Mucosa of rectum (tissue), 2 donors: ENCODE results near the gene ITPR2.

Experiments
- H3K27ac ChIP-seq, 2 donors: one replicate each; pipeline ENCODE4 v1.7.0; 2013; ENCODE audit warnings: inconsistent platforms in 2 of 2, low read depth in 2 of 2, low read length in 2 of 2
- H3K27me3 ChIP-seq, 2 donors: one replicate each; pipeline ENCODE4 v1.7.0; 2013; ENCODE audit warnings: low read length in 2 of 2; ENCODE audit not compliant: control insufficient read depth in 2 of 2, insufficient read depth in 2 of 2
- H3K36me3 ChIP-seq, 2 donors: one replicate each; pipeline ENCODE4 v1.7.0; 2013; ENCODE audit warnings: low read length in 2 of 2; ENCODE audit not compliant: control insufficient read depth in 2 of 2, insufficient read depth in 2 of 2
- H3K4me1 ChIP-seq, 2 donors: one replicate each; pipeline ENCODE4 v1.7.0; 2013; ENCODE audit warnings: low read length in 2 of 2, mild to moderate bottlenecking in 1 of 2; ENCODE audit not compliant: control insufficient read depth in 2 of 2, insufficient read depth in 2 of 2
- H3K4me3 ChIP-seq, 2 donors: one replicate each; pipeline ENCODE4 v1.7.0; 2013; ENCODE audit warnings: low read length in 2 of 2
- H3K9ac ChIP-seq, 2 donors: one replicate each; pipeline ENCODE4 v1.7.0; 2013; ENCODE audit warnings: low read length in 2 of 2, low read depth in 1 of 2, mild to moderate bottlenecking in 1 of 2
- H3K9me3 ChIP-seq, 2 donors: one replicate each; pipeline ENCODE4 v1.7.0; 2013; ENCODE audit warnings: low read length in 2 of 2; ENCODE audit not compliant: control insufficient read depth in 2 of 2
- donor health status: healthy.
- donor health status: Normal muscosa, but diverticular disease.

ITPR2 gene

GRCh38 chr12:26467351-26467750 is 365.6 kb downstream of the ITPR2 start:
- Histone ChIP-seq H3K9me3 (no peaks in the 10 kb centered on the region), H3K27me3 (no peaks in the 10 kb centered on the region), H3K36me3 (no peaks in the 10 kb centered on the region), H3K4me3 (no peak overlapping the region), H3K9ac (no peak overlapping the region), H3K4me1 (no peaks in the 10 kb centered on the region), H3K27ac (no peak overlapping the region)

DNA sequence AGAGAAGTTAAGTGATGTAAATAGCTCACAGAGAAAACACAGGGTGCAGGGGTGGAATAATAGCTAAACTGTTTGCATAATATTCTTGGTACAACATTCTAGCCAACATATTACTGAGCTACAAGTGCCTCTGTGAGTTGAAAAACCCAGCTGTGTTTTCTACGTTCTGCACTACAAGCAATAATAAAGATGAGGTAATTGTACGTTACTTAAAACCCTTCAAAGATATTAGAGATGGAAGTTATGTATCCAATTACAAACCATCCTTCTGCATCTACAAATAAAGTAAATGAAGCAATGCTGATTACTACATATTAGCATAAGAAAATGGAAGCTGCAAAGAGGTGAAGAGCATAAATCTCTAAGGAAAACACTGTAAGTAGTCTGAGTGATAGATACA is 366.3 kb downstream of the ITPR2 start:
- Histone ChIP-seq H3K9ac (no peak overlapping the region), H3K36me3 (no peaks in the 10 kb centered on the region), H3K4me3 (no peak overlapping the region), H3K9me3 (no peaks in the 10 kb centered on the region), H3K4me1 (no peaks in the 10 kb centered on the region), H3K27ac (no peak overlapping the region), H3K27me3 (no peaks in the 10 kb centered on the region)

DNA sequence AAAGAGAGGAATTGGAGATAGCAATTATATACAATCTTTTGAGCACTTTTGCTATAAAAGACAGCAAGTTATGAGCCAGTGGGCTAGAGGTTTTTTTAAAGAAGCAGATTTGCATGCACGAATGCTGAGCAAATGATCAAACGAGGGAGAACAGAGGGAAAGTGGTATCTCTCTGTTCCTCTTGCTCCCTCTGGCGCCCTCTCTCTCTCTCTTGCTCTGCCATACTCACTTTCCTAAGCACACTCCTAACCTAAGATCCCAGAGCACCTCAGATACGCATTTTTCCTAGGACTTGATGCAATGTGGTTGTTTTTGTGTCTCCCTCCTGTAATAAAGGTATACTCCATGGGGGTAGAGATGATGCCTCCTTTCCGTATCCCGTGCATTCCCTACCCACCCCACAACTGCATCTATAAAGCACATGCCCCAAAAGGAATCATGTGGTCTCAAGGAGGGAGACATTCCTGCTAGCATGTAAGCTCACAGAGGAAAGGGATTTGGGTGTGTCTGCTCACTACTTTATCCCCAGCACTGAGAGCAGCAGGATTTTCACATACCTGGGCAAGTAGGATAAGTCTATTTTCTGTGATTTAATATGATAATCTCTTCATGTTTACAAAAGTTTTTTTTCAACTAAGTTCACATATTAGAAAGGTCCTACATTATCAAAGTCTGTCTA is 367.4 kb downstream of the ITPR2 start:
- Histone ChIP-seq H3K4me3 (no peak overlapping the region), H3K27me3 (no peaks in the 10 kb centered on the region), H3K36me3 (no peaks in the 10 kb centered on the region), H3K4me1 (no peaks in the 10 kb centered on the region), H3K27ac (no peak overlapping the region), H3K9me3 (no peaks in the 10 kb centered on the region), H3K9ac (no peak overlapping the region)

DNA sequence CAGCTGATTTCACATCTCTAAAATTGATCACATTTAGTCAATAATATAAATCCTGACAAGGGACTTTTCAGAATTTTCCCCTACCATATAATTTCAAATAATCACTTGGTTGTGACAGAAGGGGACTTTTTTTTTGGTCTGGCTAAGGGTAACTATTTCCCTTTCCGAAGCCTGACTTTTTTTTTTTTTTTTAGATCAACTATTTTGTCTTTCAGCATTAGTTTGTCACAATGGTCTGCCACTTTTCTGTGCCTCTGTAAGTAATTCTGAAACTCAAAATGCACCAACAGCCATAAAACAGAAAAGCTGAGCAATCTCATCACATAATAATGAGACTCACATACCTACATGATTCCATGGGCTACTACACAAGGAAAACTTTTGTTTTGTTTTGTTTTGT is 371.2 kb downstream of the ITPR2 start:
- Histone ChIP-seq H3K27ac (no peak overlapping the region), H3K4me1 (no peaks in the 10 kb centered on the region), H3K4me3 (no peak overlapping the region), H3K27me3 (no peaks in the 10 kb centered on the region), H3K9ac (no peak overlapping the region), H3K36me3 (peaks cover 7% of the 10 kb centered on the region in 2 donors), H3K9me3 (no peaks in the 10 kb centered on the region)

DNA sequence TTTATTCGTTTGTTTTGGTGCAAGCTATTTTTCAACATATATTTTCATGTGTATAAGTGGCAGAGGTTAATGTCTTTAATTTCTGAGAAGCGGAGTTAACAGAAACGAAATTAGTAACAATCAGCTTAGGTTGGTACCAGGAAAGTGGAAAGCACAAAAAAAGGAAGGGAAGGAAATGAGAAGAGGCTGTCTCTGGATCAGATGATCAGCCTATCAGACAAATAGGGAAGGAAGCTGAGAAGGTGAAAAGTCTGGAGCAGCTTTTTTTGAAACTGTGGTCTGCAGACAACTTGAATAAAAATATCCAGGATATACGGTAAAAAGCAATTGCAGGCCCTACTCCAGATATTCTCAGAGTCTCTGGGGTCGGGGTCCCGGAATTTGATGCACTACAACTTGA is 372.6 kb downstream of the ITPR2 start:
- no peak overlapping the region for H3K4me3 ChIP-seq
- H3K9ac ChIP-seq = no peak overlapping the region
- no peaks in the 10 kb centered on the region for H3K4me1 ChIP-seq
- H3K27ac ChIP-seq = no peak overlapping the region
- no peaks in the 10 kb centered on the region for H3K9me3 ChIP-seq
- H3K36me3 ChIP-seq = peaks cover 7% of the 10 kb centered on the region in 2 donors
- H3K27me3 ChIP-seq = no peaks in the 10 kb centered on the region

- Histone ChIP-seq H3K27me3 (no peaks in the 10 kb centered on the region), H3K4me3 (no peak overlapping the region), H3K27ac (no peak overlapping the region), H3K9ac (no peak overlapping the region), H3K4me1 (no peaks in the 10 kb centered on the region), H3K36me3 (peaks cover 7% of the 10 kb centered on the region in 2 donors), H3K9me3 (no peaks in the 10 kb centered on the region)
Measured at GRCh38 chr12:26455936-26456574, 376.9 kb downstream of the ITPR2 start.

DNA sequence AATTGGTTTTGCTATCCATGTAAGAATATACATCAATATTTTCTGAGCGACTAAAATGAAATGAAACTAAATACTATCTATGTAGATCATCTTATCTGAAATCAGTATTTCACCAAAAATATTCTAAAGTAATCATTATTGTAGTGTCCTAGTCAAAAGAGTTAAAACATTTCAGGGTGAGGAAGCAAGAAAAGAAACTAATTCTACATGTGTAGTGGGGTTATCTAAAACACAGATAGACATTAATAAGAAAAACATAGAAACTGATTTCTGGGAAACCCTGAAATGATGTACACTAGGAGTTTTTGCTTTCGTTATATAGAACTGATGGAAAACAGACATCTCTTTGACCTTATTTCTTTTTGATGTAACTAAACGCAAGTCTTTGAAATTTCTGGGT is 379.7 kb downstream of the ITPR2 start:
- H3K4me1 ChIP-seq = no peaks in the 10 kb centered on the region
- H3K27me3 ChIP-seq = no peaks in the 10 kb centered on the region
- no peak overlapping the region for H3K9ac ChIP-seq
- H3K9me3 ChIP-seq = no peaks in the 10 kb centered on the region
- no peak overlapping the region for H3K27ac ChIP-seq
- no peak overlapping the region for H3K4me3 ChIP-seq
- peaks cover 3 to 7% of the 10 kb centered on the region in 2 donors for H3K36me3 ChIP-seq

- Histone ChIP-seq H3K9ac (no peak overlapping the region), H3K4me1 (no peaks in the 10 kb centered on the region), H3K4me3 (no peak overlapping the region), H3K36me3 (peaks cover 1 to 4% of the 10 kb centered on the region in 2 donors), H3K9me3 (no peaks in the 10 kb centered on the region), H3K27me3 (no peaks in the 10 kb centered on the region), H3K27ac (no peak overlapping the region)
Measured at GRCh38 chr12:26452511-26452910, 380.5 kb downstream of the ITPR2 start.

DNA sequence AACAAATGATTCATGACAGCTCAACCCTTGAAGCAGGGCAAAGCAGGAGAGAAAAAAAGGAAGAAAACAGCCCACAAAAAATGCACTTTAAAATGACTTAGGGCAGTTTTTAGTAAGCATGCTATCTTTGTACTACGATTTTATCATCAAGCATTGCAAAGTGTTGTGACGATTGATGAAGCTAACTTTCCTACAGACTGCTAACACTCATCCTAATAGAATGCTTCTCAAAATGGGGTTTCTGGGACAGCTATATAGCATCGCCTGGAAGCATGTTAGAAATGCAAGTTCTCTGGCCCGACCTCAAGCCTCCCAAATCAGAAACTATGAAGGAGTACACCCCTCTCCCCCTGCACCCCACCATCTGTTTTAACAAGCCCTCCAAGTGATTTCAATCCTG is 381.2 kb downstream of the ITPR2 start:
- Histone ChIP-seq H3K9ac (no peak overlapping the region), H3K27ac (no peak overlapping the region), H3K4me1 (no peaks in the 10 kb centered on the region), H3K9me3 (no peaks in the 10 kb centered on the region), H3K4me3 (no peak overlapping the region), H3K36me3 (no peaks in the 10 kb centered on the region), H3K27me3 (no peaks in the 10 kb centered on the region)

GRCh38 chr12:26445909-26446308 is 387.1 kb downstream of the ITPR2 start:
- Histone ChIP-seq H3K27me3 (no peaks in the 10 kb centered on the region), H3K4me1 (no peaks in the 10 kb centered on the region), H3K9ac (no peak overlapping the region), H3K9me3 (no peaks in the 10 kb centered on the region), H3K4me3 (no peak overlapping the region), H3K27ac (no peak overlapping the region), H3K36me3 (no peaks in the 10 kb centered on the region)
